Activated CD4-positive, alpha-beta memory T cell treated with anti-CD3 and anti-CD28 coated beads for 36 hours (primary cell): Measurements from ENCODE around the gene ZNF148. TPM values are rescaled to one million over a fixed set of nuclear protein-coding genes. Genes with fewer than 3 reads are reported as not detected.
A peak's percentile ranks its signal among the peaks of the same experiment; 100 is the strongest.

Experiments used
- CTCF ChIA-PET: fragments of 350-600 bp; sonication (Branson Sonifier 250); formaldehyde crosslinking; loops from one replicate; lab custom pipeline; 2021; ENCODE audit warnings: antibody characterized with exemption, inconsistent platforms; lab: Charles Lee
- POLR2A ChIA-PET: fragments of 350-600 bp; sonication (Branson Sonifier 250); formaldehyde crosslinking; loops from one replicate; lab custom pipeline; 2021; ENCODE audit warnings: antibody characterized with exemption; lab: Charles Lee
- DNase-seq: peaks from one replicate; pipeline ENCODE4 v3.0.0-alpha.2; 2020
- H3K27ac Mint-ChIP-seq: one replicate; pipeline ENCODE4 v1.8.0; 2021; ENCODE audit warnings: mixed read lengths
- H3K27me3 Mint-ChIP-seq: one replicate; pipeline ENCODE4 v1.8.0; 2021; ENCODE audit warnings: mixed read lengths
- H3K36me3 Mint-ChIP-seq: one replicate; pipeline ENCODE4 v1.8.0; 2021; ENCODE audit warnings: mixed read lengths
- H3K4me1 Mint-ChIP-seq: one replicate; pipeline ENCODE4 v1.8.0; 2021; ENCODE audit warnings: low read depth, mixed read lengths
- H3K4me3 Mint-ChIP-seq: one replicate; pipeline ENCODE4 v1.8.0; 2021; ENCODE audit warnings: mild to moderate bottlenecking, mixed read lengths
- H3K9me3 Mint-ChIP-seq: one replicate; pipeline ENCODE4 v1.8.0; 2021; ENCODE audit warnings: mixed read lengths
- intact Hi-C: fragments of 100-400 bp; cut with micrococcal nuclease; formaldehyde crosslinking; loops from one replicate; pipeline ENCODE4 v1.15.1; 2023
- total RNA-seq, 2 experiments: library from RNA; stranded (reverse); gene quantifications; one replicate each; pipeline ENCODE4 v1.2.3, GENCODE V29; 2021

ZNF148 gene
- total RNA-seq, 2 experiments from 2014 or later = 27.9 to 29.9 TPM

DNA sequence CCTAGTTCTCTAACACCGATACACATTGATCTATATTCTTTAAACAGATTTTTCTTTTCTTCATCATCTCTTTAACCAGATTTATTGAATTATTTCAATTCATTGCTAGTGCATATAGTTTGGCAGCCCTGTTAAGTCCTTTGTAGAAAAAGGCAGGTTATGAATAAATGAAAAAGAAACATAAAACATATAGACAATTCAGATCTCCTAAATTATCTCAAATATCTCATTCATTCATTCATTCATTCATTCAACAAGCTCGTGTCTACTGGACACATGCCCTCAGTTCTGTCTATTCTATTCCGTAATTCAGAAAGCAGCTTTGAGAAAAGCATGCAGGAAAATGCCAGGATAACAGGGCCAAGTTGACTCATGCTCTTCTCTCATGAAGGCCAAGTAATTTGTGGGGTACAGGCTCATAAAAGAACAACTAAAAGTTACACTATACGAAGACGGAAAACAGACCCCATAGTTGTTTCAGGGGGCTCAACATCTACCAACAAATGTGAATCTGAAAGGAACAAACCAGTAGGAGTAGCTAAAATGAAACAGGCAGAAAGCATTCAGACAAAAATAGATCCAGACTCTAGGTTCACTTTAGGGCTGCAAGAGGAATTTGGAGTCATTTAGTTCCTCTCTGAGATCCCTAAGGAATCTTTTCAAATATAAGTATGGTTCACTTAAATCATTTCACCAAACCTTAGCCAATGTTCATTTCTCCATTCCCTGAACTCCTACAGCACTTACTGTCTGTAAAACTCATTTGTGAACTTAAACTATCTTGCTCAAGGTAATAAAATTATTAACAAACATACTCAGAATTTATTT, 7.5 kb downstream of the ZNF148 start:
- Mint-ChIP-seq H3K27ac (no peak overlapping the region), H3K27me3 (no peaks in the 10 kb centered on the region), H3K4me3 (no peak overlapping the region), H3K9me3 (no peaks in the 10 kb centered on the region), H3K4me1 (peaks cover 59% of the 10 kb centered on the region), H3K36me3 (peaks cover 2% of the 10 kb centered on the region)
- DNase-seq = no peak
- intact Hi-C loops = no loop called here
- POLR2A ChIA-PET = no interaction called here
- CTCF ChIA-PET = no interaction called here

DNA sequence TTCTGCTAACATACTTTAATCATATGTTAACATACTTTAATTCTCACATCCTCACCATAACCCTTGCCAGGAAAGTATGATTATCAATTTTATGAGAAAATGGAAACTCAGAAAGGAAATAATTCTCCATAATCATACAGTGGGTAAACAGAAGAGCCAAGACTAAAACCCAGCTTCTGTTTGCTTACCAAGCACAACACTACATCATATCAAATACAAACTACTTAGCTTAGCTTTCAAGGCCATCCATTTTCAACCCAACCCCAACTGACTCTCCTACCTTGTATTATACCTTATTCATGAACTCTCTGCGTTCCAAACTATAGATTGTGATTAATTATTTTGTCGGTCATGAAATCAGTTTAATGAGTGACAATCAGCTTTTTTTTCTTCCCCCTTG, 9.0 kb downstream of the ZNF148 start:
- DNase-seq = no peak
- Mint-ChIP-seq H3K36me3 (no peaks in the 10 kb centered on the region), H3K9me3 (no peaks in the 10 kb centered on the region), H3K27ac (no peak overlapping the region), H3K27me3 (no peaks in the 10 kb centered on the region), H3K4me1 (peaks cover 63% of the 10 kb centered on the region), H3K4me3 (no peak overlapping the region)
- intact Hi-C loops = no loop called here
- POLR2A ChIA-PET = no interaction called here
- CTCF ChIA-PET = no interaction called here

DNA sequence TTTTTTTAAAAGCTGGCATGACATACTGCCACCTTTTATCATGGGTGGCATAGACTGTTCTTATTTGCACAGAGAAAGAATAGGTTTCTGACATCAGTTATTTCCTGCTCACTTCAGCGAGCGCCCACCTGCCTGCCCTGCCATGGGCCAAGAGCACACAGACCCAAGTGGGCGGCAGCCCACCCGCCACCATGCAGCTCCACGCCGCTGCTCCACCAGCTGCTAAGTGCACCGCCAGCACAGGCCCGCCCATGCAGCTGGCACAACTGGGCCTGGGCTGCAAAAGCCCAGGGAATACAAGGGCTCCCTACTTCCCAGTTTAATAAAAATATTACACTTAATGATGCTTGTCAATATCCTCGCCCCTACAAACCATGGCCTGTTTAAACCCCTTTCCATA, 15.4 kb downstream of the ZNF148 start:
- DNase-seq = no peak
- ChIA-PET CTCF (no interaction called here), POLR2A (interaction anchor here (0.6 kb wide), 1 partner anchor 128 kb away, joined by 4 read pairs; no protein-coding TSS in a partner anchor)
- intact Hi-C loops = no loop called here
- Mint-ChIP-seq H3K27ac (no peak overlapping the region), H3K9me3 (no peaks in the 10 kb centered on the region), H3K27me3 (no peaks in the 10 kb centered on the region), H3K36me3 (no peaks in the 10 kb centered on the region), H3K4me1 (peaks cover 60% of the 10 kb centered on the region), H3K4me3 (no peak overlapping the region)

DNA sequence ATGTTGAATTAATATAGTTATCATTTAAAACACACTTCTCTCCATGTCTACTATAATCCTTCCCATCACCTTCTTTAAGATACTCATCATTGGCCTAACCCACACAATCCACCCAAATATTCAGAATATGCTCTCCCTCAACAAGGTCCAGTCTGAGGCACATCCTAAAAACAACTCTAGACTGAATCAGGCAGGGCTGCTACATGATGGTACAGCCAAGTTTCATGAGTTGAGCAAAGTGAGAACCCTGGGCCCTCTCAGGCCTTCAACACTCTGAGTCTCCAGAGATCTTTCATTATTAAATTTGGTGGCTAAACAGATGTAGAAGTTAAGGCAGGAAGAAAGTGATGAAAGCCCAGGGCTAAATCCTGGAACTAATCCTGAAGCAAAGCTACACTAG, 16.2 kb downstream of the ZNF148 start:
- peaks cover 59% of the 10 kb centered on the region for H3K4me1 Mint-ChIP-seq

DNA sequence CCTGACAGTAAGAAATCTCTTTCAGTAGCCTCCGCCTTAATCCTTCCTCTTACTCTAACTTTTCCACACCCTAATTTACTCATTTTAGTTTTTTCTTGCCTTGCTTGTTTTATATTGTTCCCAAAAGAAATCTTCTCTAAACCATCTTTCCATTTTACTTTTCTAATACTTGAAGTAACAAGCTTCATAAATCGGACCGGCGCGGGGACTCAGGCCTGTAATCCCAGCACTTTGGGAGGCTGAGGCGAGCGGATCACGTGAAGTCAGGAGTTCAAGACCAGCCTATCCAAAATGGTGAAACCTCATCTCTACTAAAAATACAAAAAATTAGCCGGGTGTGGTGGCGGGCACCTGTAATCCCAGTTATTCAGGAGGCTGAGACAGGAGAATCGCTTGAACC, 17.3 kb downstream of the ZNF148 start:
- no peaks in the 10 kb centered on the region for H3K9me3 Mint-ChIP-seq
- H3K36me3 Mint-ChIP-seq = no peaks in the 10 kb centered on the region
- no peaks in the 10 kb centered on the region for H3K27me3 Mint-ChIP-seq
- intact Hi-C loops = no loop called here
- H3K4me1 Mint-ChIP-seq = peaks cover 57% of the 10 kb centered on the region
- H3K27ac Mint-ChIP-seq = no peak overlapping the region
- no peak for DNase-seq
- ChIA-PET CTCF (interaction anchor here (0.6 to 1.2 kb wide), 3 partner anchors 18 to 126 kb away, joined by 3 read pairs; no protein-coding TSS in a partner anchor), POLR2A (no interaction called here)
- H3K4me3 Mint-ChIP-seq = peak overlapping the region; percentile 35

More for the DNA sequence above, 16.2 kb downstream of the ZNF148 start:
- H3K27ac Mint-ChIP-seq = no peak overlapping the region
- H3K27me3 Mint-ChIP-seq = no peaks in the 10 kb centered on the region
- no peak overlapping the region for H3K4me3 Mint-ChIP-seq
- intact Hi-C loops = no loop called here
- DNase-seq = no peak
- no peaks in the 10 kb centered on the region for H3K9me3 Mint-ChIP-seq
- no peaks in the 10 kb centered on the region for H3K36me3 Mint-ChIP-seq
- ChIA-PET POLR2A (no interaction called here), CTCF (interaction anchor here (1.2 kb wide), 1 partner anchor 17 kb away, joined by 3 read pairs; no protein-coding TSS in a partner anchor)

DNA sequence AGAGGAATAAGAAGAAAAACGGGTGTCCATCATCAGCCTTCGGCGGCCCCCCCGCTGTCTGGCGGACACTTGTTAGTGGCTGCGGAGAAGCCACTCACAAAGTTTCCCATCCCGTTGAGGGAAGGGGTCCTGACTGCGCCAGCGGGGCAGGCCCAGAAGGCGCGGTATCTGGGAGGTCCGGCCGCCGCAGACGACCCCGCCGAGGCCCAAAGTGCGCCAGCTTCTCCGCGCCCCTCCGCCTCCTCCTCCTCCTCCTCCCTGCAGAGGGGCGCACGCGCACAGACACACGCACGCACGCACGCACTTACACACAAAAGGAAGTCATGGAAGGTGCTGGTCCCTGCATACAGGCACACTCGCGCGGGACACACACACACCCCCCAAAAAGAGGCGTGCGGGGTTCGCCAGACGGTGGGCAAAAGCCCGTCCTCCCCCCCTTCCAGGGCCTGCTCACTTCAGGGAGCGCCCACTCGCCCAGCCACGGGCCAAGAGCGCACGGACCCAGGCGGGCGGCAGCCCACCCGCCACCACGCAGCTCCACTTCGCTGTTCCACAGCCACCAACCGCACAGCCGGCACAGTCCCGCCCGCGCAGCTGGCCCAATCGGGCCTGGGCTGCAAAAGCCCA, 18.0 kb downstream of the ZNF148 start:
- intact Hi-C loops = no loop called here
- Mint-ChIP-seq H3K27me3 (no peaks in the 10 kb centered on the region), H3K9me3 (no peaks in the 10 kb centered on the region), H3K4me3 (peak overlapping the region; percentile 35), H3K36me3 (no peaks in the 10 kb centered on the region), H3K4me1 (peaks cover 59% of the 10 kb centered on the region), H3K27ac (no peak overlapping the region)
- ChIA-PET CTCF (interaction anchor here (0.9 kb wide), 1 partner anchor 125 kb away, joined by 3 read pairs; no protein-coding TSS in a partner anchor), POLR2A (interaction anchor here (1.1 to 1.5 kb wide), 2 partner anchors 46 to 125 kb away, joined by 3 read pairs; no protein-coding TSS in a partner anchor)
- peak; percentile 63 for DNase-seq

DNA sequence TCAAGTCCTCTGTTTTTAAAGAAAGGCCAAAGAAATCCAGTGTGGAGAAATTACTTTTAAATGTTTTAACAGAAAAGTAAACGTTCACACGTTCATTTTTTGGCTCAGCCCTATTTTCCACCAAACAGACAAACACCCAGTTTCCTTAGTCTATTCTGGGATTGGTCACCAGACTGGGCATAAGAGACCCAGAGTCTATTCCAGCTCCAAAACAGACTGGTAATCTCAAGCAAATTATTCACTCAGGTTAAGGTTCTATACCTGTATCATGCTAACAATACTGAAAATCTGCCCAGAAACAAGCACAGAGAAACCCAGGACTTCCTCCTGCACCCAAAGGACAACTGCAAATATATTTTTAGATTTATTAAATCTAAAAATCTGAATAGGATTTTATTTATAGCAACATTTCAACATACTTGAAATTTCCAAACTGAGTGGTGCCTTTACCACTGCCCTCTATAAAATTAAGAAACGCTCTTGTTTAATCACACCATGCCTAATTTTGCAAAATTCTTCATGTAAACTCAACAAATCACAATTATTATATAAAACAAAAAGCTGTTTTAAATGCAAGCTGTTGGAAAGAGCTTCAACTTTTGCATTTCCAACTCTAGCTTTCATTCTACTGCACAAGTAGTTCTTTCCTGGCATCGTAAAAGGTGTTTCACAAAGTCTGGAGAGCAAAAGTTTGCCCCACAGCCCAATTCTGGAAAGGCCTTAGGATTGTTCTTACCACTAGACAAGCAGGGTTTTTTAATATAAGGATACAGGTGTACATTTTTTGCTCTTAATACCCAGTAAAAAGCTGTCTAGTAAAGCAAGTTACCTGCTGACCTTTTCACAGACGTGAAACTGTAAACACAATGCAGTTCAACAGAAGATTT, 18.7 kb downstream of the ZNF148 start:
- Mint-ChIP-seq H3K27ac (no peak overlapping the region), H3K9me3 (no peaks in the 10 kb centered on the region), H3K4me3 (peak overlapping the region; percentile 35), H3K4me1 (peaks cover 63% of the 10 kb centered on the region), H3K27me3 (no peaks in the 10 kb centered on the region), H3K36me3 (no peaks in the 10 kb centered on the region)
- DNase-seq = no peak
- intact Hi-C loops = no loop called here
- ChIA-PET POLR2A (interaction anchor here (0.6 to 1.5 kb wide), 3 partner anchors 46 to 211 kb away, joined by 3 to 4 read pairs (median 3); no protein-coding TSS in a partner anchor), CTCF (interaction anchor here (0.7 kb wide), 1 partner anchor 75 kb away, joined by 4 read pairs; no protein-coding TSS in a partner anchor)

DNA sequence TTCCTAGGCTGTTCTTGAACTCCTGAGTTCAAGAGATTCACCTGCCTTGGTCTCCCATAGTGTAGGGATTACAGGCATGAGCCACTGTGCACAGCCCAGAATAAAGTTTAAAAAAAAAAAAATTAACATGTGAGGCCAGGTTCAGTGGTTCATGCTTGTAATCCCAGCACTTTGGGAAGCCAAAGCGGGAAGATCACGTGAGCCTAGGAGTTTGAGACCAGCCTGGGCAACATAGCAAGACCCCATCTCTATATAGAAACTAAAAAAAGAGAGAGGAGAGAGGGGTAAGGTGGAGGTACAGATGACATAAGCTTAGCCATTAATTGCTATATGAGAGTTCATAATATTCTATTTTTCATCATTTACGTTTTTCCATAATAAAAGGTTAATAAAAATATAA, 21.5 kb downstream of the ZNF148 start:
- no peak for DNase-seq
- peaks cover 65% of the 10 kb centered on the region for H3K4me1 Mint-ChIP-seq
- CTCF ChIA-PET = no interaction called here

DNA sequence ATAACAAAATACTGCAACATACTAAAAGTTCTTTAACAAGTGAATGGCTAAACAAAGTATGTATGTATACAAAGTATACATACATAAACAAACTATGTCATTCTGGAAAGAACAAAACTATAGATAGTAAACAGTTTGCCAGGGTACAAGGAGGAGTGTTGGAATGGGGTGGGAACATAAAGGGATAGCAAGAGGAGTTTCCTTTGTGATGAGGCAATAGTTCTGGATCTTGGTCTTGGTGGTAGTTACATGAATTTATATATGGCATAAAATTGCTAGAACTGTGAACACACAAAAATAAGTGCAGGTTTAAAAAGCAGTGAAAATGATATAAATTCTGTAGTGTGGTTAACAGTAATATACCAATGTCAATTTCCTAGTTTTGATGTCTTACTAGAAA, 22.0 kb downstream of the ZNF148 start:
- Mint-ChIP-seq H3K9me3 (no peaks in the 10 kb centered on the region), H3K36me3 (peaks cover 13% of the 10 kb centered on the region), H3K27me3 (no peaks in the 10 kb centered on the region), H3K4me3 (no peak overlapping the region), H3K4me1 (peaks cover 66% of the 10 kb centered on the region), H3K27ac (no peak overlapping the region)
- DNase-seq = no peak
- intact Hi-C loops = loop anchor here (5.0 kb wide), 2 partner anchors 41 to 121 kb away; no protein-coding TSS in a partner anchor
- ChIA-PET POLR2A (no interaction called here), CTCF (no interaction called here)

More for the DNA sequence above, 21.5 kb downstream of the ZNF148 start:
- intact Hi-C loops = loop anchor here (5.0 kb wide), 2 partner anchors 41 to 121 kb away; no protein-coding TSS in a partner anchor
- Mint-ChIP-seq H3K4me3 (no peak overlapping the region), H3K36me3 (peaks cover 10% of the 10 kb centered on the region), H3K27me3 (no peaks in the 10 kb centered on the region), H3K27ac (no peak overlapping the region), H3K9me3 (no peaks in the 10 kb centered on the region)
- POLR2A ChIA-PET = no interaction called here

DNA sequence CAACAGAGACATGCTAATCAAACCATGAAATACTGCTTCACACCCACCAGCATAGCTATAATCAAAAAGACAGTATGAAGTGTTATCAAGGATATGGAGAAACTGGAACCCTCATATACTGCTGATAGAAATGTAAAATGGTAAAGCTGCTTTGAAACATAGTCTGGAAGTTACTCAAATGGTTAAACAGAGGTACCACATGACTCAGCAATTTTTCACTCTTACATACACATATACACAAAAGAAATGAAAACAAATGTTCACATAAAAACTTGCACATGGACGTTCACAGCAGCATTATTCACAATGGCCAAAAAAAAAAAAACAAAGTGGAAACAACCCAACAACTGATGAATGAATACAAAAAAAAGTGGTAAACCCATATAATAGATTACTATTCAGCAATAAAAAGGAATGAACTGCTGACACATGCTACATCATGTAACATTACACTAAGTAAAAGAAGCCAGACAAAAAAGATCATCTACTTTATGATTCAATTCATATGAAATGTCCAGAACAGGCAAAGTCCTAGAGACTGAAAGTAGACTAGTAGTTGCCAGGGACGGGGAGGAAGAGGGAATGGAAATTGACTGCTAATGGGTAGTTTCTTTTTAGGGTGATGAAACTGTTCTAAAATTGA, 23.2 kb downstream of the ZNF148 start:
- intact Hi-C loops = loop anchor here (2.0 to 5.0 kb wide), 3 partner anchors 15 to 120 kb away; no protein-coding TSS in a partner anchor
- CTCF ChIA-PET = no interaction called here
- Mint-ChIP-seq H3K4me3 (no peak overlapping the region), H3K36me3 (peaks cover 15% of the 10 kb centered on the region), H3K27me3 (no peaks in the 10 kb centered on the region), H3K4me1 (peaks cover 65% of the 10 kb centered on the region), H3K27ac (peak overlapping the region; percentile 72), H3K9me3 (no peaks in the 10 kb centered on the region)
- no peak for DNase-seq
- POLR2A ChIA-PET = no interaction called here

DNA sequence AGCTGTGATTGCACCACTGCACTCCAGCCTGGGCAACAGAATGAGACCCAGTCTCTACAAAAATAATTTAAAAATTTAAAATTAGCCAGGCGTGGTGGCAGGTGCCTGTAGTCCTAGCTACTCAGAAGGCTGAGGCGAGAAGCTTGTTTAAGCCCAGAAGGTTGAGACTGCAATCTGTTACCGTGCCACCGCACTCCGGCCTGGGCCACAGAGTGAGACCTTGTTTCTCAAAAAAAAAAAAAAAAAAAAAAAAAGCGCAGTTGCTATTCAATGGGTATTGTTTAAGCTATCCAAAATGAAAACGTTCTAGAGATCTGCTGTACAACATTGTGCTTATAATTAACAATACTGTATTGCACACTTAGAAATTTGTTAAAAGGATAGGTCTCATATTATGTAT, 24.0 kb downstream of the ZNF148 start:
- no peak overlapping the region for H3K4me3 Mint-ChIP-seq
- no peak overlapping the region for H3K27ac Mint-ChIP-seq
- peaks cover 6% of the 10 kb centered on the region for H3K9me3 Mint-ChIP-seq
- H3K4me1 Mint-ChIP-seq = peaks cover 59% of the 10 kb centered on the region
- H3K27me3 Mint-ChIP-seq = no peaks in the 10 kb centered on the region
- peaks cover 21% of the 10 kb centered on the region for H3K36me3 Mint-ChIP-seq
- POLR2A ChIA-PET = interaction anchor here (0.6 kb wide), 1 partner anchor 70 kb away, joined by 3 read pairs; no protein-coding TSS in a partner anchor
- CTCF ChIA-PET = no interaction called here
- intact Hi-C loops = loop anchor here (2.0 to 5.0 kb wide), 3 partner anchors 14 to 119 kb away; no protein-coding TSS in a partner anchor
- DNase-seq = no peak
